AG04449 (cell line): ENCODE data around the gene AMIGO1.

Experiments used
- CTCF ChIA-PET: fragments of 350-600 bp; formaldehyde crosslinking; extraction: SDS; loops from one replicate; lab custom pipeline; 2021; ENCODE audit warnings: antibody characterized with exemption; lab: Yijun Ruan, JAX
- POLR2A ChIA-PET: fragments of 400-600, 350-600 bp; formaldehyde crosslinking; extraction: SDS; loops from one replicate; lab custom pipeline; 2020; ENCODE audit warnings: antibody characterized with exemption, inconsistent platforms; lab: Yijun Ruan, JAX
- DNase-seq: peaks from one replicate; pipeline ENCODE4 v3.0.0-alpha.2; 2010; ENCODE audit warnings: low read depth, low spot score
- H3K4me3 ChIP-seq: 2 replicates; pipeline ENCODE4 v1.5.1; 2011; ENCODE audit warnings: low read depth, mild to moderate bottlenecking, control low read depth, low read length
- TF ChIP-seq, protein P1 (sequence below): IDR thresholded peaks from one replicate; pipeline ENCODE4 v1.5.1; 2011; ENCODE audit warnings: mild to moderate bottlenecking, moderate library complexity, low read length, control low read depth, inconsistent platforms; ENCODE audit not compliant: insufficient read depth; ENCODE audit errors: missing control alignments

Gene AMIGO1

DNA sequence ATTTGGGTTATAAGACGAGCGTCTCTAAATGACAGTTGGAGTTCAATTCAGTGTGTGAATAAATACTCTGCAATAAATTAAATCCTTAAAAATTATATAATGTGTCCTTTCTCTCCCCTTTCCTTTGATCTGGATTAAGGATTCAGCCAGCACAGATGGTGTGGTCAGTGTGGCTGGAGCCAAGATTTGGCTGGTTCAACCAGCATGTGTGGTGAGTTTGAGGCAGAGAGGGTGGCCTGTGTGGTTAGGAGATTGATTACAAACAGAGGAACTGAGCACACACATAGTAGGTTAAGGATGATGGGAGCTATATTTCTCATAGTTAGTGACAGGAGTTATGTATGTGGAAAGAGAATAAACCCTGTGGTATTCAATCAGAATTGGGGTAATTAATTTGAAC, 14.2 kb upstream of the AMIGO1 start:
- POLR2A ChIA-PET, result no interaction called here
- CTCF ChIA-PET, result interaction anchor here (3.8 to 26.3 kb wide), 2 partner anchors 8 to 24 kb away, joined by 58 to 2790 read pairs; partner anchors contain the start of genes AMIGO1, ATXN7L2 and CYB561D1
- no peak overlapping the region for H3K4me3 ChIP-seq

DNA sequence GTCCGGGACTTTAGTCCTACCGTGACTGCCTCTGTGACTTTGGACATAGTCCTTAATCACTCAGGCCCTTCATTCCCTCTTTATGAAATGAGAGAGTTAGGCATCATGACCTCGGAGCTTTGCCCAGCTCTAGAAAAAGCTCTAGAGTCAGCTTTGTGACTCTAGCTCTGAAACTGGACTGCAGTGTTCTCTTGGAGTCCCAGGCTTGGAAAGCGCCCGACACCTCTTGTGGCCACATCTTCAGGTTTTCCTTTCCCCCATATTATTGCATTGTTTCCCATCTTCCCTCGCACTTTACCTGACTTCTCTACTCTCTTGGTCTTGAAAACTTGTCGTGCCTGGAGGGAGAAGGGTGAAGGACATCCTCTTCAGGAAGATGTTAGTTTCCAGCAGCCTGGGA, 12.5 kb upstream of the AMIGO1 start:
- CTCF ChIA-PET, result interaction anchor here (3.8 to 26.3 kb wide), 2 partner anchors 10 to 23 kb away, joined by 58 to 2790 read pairs; partner anchors contain the start of genes AMIGO1, ATXN7L2 and CYB561D1
- H3K4me3 ChIP-seq, result no peak overlapping the region
- TF ChIP-seq, protein P1, sequence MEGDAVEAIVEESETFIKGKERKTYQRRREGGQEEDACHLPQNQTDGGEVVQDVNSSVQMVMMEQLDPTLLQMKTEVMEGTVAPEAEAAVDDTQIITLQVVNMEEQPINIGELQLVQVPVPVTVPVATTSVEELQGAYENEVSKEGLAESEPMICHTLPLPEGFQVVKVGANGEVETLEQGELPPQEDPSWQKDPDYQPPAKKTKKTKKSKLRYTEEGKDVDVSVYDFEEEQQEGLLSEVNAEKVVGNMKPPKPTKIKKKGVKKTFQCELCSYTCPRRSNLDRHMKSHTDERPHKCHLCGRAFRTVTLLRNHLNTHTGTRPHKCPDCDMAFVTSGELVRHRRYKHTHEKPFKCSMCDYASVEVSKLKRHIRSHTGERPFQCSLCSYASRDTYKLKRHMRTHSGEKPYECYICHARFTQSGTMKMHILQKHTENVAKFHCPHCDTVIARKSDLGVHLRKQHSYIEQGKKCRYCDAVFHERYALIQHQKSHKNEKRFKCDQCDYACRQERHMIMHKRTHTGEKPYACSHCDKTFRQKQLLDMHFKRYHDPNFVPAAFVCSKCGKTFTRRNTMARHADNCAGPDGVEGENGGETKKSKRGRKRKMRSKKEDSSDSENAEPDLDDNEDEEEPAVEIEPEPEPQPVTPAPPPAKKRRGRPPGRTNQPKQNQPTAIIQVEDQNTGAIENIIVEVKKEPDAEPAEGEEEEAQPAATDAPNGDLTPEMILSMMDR, result no peak
- no peak for DNase-seq
- POLR2A ChIA-PET, result no interaction called here

More for the DNA sequence above, 14.2 kb upstream of the AMIGO1 start:
- no peak for DNase-seq
- TF ChIP-seq, protein P1, result no peak

DNA sequence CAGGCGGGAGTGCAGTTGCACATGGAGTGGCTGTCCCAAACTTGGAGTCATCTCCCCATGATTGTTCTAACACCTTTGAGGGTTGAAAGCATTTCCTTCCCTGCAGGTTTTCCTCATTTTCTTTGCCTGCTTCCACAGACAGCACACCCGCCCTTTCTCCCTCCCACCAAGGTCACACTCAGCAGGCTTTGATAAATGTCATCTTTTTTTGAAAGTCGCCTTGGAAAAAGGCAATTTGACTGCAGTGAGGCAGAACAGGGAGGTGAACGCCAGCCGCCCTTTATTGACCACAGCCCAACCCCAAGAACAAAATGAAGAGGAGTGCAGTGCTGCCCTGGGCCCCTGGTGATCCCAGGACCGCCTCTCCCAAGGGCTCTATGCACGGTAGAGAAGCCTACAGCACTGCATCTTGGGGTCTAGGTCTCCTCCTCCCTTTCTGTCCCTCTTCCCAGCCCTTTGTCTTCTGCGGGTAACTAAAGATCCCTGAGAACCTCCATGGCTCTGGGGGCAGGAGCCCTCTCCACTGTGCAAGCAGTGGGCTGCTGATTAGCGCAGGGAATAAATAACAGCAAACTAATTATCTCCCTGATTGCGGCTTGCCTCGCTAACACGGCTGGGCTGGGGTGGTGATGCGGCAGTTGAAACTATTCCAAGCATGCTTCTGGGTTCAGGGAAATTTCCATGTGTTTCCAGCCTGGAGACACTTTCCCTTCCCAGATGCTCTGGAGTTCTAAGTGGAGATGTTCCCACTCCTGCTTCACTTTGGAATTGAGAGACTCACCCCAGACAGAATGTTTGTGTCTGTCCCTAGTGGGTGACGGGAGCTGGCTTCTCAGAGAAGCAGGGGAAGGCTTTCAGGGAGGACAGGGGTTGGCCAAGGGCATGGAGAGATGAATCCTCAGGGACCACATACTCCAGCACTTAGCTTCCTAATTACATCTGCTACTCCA, 11.8 kb upstream of the AMIGO1 start:
- POLR2A ChIA-PET, result no interaction called here

DNA sequence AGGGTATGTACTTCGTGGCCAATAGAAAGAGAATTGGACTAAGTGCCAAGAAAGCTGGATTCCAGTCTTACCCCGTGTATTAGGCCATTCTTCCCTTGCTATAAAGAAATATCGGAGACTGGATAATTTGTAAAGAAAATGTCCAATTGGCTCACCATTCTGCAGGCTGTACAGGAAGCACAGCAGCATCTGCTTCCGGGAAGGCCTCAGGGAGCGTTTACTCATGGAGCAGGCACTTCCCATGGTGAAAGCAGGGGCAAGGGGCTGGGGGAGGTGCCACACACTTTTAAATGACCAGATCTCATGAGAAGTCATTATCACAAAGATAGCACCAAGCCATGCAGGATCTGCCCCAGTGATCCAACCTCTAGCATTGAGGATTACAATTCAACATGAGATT, 7.8 kb upstream of the AMIGO1 start:
- TF ChIP-seq, protein P1, result no peak
- ChIA-PET POLR2A (no interaction called here), CTCF (interaction anchor here (0.7 to 43.1 kb wide), 3 partner anchors 17 to 31 kb away, joined by 3 to 2790 read pairs (median 657); partner anchors contain the start of genes ATXN7L2, CYB561D1, GNAI3 and GPR61)
- no peak overlapping the region for H3K4me3 ChIP-seq
- no peak for DNase-seq

More for the DNA sequence above, 11.8 kb upstream of the AMIGO1 start:
- DNase-seq, result no peak
- TF ChIP-seq, protein P1, result no peak
- CTCF ChIA-PET, result interaction anchor here (0.8 to 43.1 kb wide), 5 partner anchors 11 to 27 kb away, joined by 3 to 2790 read pairs (median 657); partner anchors contain the start of genes AMIGO1, ATXN7L2, CYB561D1 and GPR61
- H3K4me3 ChIP-seq, result no peak overlapping the region

DNA sequence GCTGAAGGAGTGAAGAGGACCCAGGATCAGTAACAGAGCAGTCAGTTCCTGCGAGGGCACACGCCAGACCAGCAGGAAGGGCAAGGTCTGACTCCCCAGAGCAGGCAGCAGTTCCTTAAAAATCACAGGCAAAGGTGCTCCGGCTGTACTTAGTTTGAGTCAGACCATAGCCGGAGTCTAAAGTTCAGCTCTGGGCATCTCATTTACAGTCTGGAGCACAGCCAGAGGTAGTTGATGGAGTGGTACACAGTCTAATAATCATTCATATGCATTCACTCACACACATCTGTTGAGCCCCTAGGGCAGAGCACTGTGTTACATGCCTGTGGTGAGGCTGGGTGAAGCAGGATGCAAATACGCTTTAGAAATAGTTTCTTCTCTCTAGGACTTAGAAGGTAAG, 7.3 kb upstream of the AMIGO1 start:
- TF ChIP-seq, protein P1, result no peak
- no peak overlapping the region for H3K4me3 ChIP-seq
- CTCF ChIA-PET, result interaction anchor here (0.7 to 43.1 kb wide), 4 partner anchors 17 to 117 kb away, joined by 3 to 2790 read pairs (median 330); partner anchors contain the start of genes ATXN7L2, CYB561D1, GNAI3 and GPR61

DNA sequence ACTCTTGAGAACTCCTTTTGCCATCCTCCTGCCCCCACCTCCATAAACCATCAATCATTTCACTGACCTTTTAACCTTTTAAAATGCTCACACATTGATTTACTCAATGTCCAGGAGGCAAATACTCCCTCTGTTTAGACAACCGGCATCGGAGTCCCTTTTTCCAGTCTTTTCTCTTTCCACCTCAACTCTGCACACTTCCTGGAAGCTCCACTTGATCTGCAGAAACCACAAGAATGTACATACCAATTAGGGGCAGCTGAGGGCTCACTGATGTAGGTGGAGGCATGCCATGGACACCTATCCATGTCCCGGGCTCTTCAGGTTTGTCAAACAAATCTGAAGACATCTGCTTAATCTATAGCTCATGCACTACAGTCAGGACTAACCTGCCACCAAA, 5.3 kb upstream of the AMIGO1 start:
- CTCF ChIA-PET, result interaction anchor here (0.7 to 43.1 kb wide), 3 partner anchors 19 to 258 kb away, joined by 3 to 2790 read pairs (median 657); partner anchors contain the start of genes ATXN7L2, CYB561D1 and GPR61
- no peak for DNase-seq
- TF ChIP-seq, protein P1, result no peak
- no peak overlapping the region for H3K4me3 ChIP-seq
- POLR2A ChIA-PET, result no interaction called here

More for the DNA sequence above, 7.3 kb upstream of the AMIGO1 start:
- DNase-seq, result peak; percentile 54
- POLR2A ChIA-PET, result interaction anchor here (1.0 kb wide), 1 partner anchor 13 kb away, joined by 4 read pairs; no protein-coding TSS in a partner anchor
